GM12878 (cell line): ENCODE data around the gene PDIA3. TPM values are rescaled to one million over a fixed set of nuclear protein-coding genes. Genes with fewer than 3 reads are reported as not detected.

Source experiments
- CUX1 ChIP-seq: IDR thresholded peaks from 2 replicates; pipeline ENCODE4 v1.6.1; 2012; ENCODE audit warnings: improper control_type of control experiment, low read depth, low read length; ENCODE audit not compliant: insufficient replicate concordance
- JUNB ChIP-seq: IDR thresholded peaks from 2 replicates; pipeline ENCODE4 v1.6.1; 2016; ENCODE audit warnings: antibody characterized with exemption, mild to moderate bottlenecking
- NFYB ChIP-seq: IDR thresholded peaks from 2 replicates; pipeline ENCODE4 v1.6.1; 2011; ENCODE audit warnings: low read depth, mild to moderate bottlenecking, low read length, improper control_type of control experiment, moderate library complexity; ENCODE audit not compliant: insufficient read depth
- PAX8 ChIP-seq: fragments of 450-650 bp; IDR thresholded peaks from 2 replicates; pipeline ENCODE4 v1.6.1; 2017; ENCODE audit warnings: mild to moderate bottlenecking, moderate library complexity
- RB1 ChIP-seq: fragments of 450-650 bp; formaldehyde crosslinking; IDR thresholded peaks from 2 replicates; pipeline ENCODE4 v1.6.1; 2017; ENCODE audit warnings: mild to moderate bottlenecking, borderline replicate concordance
- SIN3A ChIP-seq: IDR thresholded peaks from 2 replicates; pipeline ENCODE4 v1.6.1; 2012; ENCODE audit warnings: low read depth, low read length, improper control_type of control experiment
- SMARCA5 ChIP-seq: fragments of 450-650 bp; IDR thresholded peaks from 2 replicates; pipeline ENCODE4 v1.6.1; 2017; ENCODE audit warnings: mild to moderate bottlenecking
- SUZ12 ChIP-seq: fragments of 200-600 bp; sonication (generic); IDR thresholded peaks from one replicate; pipeline ENCODE4 v1.6.1; 2018; ENCODE audit warnings: antibody characterized with exemption, mild to moderate bottlenecking; ENCODE audit not compliant: unreplicated experiment
- TAF1 ChIP-seq: IDR thresholded peaks from 2 replicates; pipeline ENCODE4 v1.6.1; 2011; ENCODE audit warnings: mild to moderate bottlenecking, low read depth, low read length, borderline replicate concordance
- TCF12 ChIP-seq: IDR thresholded peaks from 2 replicates; pipeline ENCODE4 v1.6.1; 2011; ENCODE audit warnings: low read depth, mild to moderate bottlenecking, low read length
- ZNF274 ChIP-seq: IDR thresholded peaks from one replicate; pipeline ENCODE4 v1.8.0; 2011; ENCODE audit not compliant: insufficient read length, insufficient read depth
- ZNF384 ChIP-seq: IDR thresholded peaks from 2 replicates; pipeline ENCODE4 v1.6.1; 2012; ENCODE audit warnings: low read depth, mild to moderate bottlenecking, low read length, improper control_type of control experiment, borderline replicate concordance
- polyA plus RNA-seq, 11 experiments: library from polyadenylated mRNA; depleted of rRNA in 4 of 11; unstranded in 6 of 11; stranded (reverse) in 5 of 11; fragments of >200 nt; fragmentation: Nextera tagmentation in 4 of 11; fragmentation: Illumina TruSeq in 1 of 11; extraction: Ambion mirVana in 4 of 11; extraction: Trizol in 1 of 11; gene quantifications; 1 replicate in 1 of 11; 2 replicates in 10 of 11; pipeline versions ENCODE4 v1.2.1 to v1.2.3, GENCODE V29; 2011 to 2016; ENCODE audit warnings: inconsistent platforms in 2 of 11, missing spikeins in 2 of 11, low read depth in 1 of 11
- total RNA-seq, 4 experiments: library from RNA; depleted of rRNA in 3 of 4; stranded (reverse); fragments of >200 nt in 3 of 4; fragmentation: Illumina TruSeq in 1 of 4; extraction: Trizol in 1 of 4; gene quantifications; 2 replicates each; pipeline versions ENCODE4 v1.2.1 to v1.2.3, GENCODE V29; 2013 to 2021
- TF ChIP-seq, protein P1 (sequence below): fragments of 150-350 bp; IDR thresholded peaks from 2 replicates; pipeline ENCODE4 v1.6.1; 2016; ENCODE audit warnings: low read depth, low read length
- TF ChIP-seq, protein P2 (sequence below): fragments of 450-650 bp; formaldehyde crosslinking; IDR thresholded peaks from 2 replicates; pipeline ENCODE4 v1.4.0; 2022; ENCODE audit warnings: mild to moderate bottlenecking, moderate library complexity
- TF ChIP-seq, protein P3 (sequence below): fragments of 450-650 bp; IDR thresholded peaks from 2 replicates; pipeline ENCODE4 v1.6.1; 2018; ENCODE audit warnings: borderline replicate concordance, mild to moderate bottlenecking; ENCODE audit not compliant: partially characterized antibody

PDIA3 gene
- total and polyA plus RNA-seq, 10 of the 15 experiments (the other 5 are each of a cell fraction or from before 2014, with no cell fraction given): 18.2 to 716 (median 181) TPM

DNA sequence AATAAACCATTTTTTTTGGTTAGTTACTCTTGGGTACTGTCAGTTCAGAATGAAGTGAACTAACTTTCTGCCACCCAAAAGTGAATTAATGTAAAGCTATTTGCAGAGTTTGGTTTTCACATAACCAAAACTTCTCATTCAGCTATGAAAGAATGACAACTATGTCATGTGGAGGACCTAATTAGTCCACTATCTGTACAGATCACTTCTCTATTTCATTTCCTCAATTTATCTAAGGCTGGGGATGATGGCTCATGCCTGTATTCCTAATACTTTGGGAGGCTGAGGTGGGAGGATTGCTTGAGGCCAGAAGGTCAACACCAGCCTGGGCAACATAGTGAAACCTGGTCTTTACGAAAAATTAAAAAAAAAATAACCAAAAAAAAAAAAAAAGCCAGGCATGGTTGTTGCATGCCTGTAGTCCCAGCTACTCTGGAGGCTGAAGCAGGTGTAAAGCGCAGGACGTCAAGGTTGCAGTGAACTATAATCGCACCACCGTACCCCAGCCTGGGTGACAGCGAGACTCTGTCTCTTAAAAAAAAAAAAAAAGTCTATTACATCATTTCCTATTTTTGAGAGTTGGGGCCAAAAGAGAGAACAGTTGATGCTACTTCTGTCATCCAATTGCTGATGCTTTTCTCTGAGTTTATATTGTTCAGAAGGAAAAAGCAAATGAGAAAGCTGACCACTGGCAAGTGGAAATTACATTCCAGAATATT is 62.9 kb downstream of the PDIA3 start (continued):
- TF ChIP-seq, protein P1, sequence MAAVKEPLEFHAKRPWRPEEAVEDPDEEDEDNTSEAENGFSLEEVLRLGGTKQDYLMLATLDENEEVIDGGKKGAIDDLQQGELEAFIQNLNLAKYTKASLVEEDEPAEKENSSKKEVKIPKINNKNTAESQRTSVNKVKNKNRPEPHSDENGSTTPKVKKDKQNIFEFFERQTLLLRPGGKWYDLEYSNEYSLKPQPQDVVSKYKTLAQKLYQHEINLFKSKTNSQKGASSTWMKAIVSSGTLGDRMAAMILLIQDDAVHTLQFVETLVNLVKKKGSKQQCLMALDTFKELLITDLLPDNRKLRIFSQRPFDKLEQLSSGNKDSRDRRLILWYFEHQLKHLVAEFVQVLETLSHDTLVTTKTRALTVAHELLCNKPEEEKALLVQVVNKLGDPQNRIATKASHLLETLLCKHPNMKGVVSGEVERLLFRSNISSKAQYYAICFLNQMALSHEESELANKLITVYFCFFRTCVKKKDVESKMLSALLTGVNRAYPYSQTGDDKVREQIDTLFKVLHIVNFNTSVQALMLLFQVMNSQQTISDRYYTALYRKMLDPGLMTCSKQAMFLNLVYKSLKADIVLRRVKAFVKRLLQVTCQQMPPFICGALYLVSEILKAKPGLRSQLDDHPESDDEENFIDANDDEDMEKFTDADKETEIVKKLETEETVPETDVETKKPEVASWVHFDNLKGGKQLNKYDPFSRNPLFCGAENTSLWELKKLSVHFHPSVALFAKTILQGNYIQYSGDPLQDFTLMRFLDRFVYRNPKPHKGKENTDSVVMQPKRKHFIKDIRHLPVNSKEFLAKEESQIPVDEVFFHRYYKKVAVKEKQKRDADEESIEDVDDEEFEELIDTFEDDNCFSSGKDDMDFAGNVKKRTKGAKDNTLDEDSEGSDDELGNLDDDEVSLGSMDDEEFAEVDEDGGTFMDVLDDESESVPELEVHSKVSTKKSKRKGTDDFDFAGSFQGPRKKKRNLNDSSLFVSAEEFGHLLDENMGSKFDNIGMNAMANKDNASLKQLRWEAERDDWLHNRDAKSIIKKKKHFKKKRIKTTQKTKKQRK: no peak
- TF ChIP-seq RB1 (no peak), NFYB (no peak), TCF12 (no peak), JUNB (peak; percentile 49; the same call in 1 of the 2 replicates), ZNF274 (no peak), SMARCA5 (no peak), TAF1 (no peak), SIN3A (no peak), PAX8 (no peak), CUX1 (no peak), SUZ12 (no peak), ZNF384 (peak; percentile 93)
- TF ChIP-seq, protein P2, sequence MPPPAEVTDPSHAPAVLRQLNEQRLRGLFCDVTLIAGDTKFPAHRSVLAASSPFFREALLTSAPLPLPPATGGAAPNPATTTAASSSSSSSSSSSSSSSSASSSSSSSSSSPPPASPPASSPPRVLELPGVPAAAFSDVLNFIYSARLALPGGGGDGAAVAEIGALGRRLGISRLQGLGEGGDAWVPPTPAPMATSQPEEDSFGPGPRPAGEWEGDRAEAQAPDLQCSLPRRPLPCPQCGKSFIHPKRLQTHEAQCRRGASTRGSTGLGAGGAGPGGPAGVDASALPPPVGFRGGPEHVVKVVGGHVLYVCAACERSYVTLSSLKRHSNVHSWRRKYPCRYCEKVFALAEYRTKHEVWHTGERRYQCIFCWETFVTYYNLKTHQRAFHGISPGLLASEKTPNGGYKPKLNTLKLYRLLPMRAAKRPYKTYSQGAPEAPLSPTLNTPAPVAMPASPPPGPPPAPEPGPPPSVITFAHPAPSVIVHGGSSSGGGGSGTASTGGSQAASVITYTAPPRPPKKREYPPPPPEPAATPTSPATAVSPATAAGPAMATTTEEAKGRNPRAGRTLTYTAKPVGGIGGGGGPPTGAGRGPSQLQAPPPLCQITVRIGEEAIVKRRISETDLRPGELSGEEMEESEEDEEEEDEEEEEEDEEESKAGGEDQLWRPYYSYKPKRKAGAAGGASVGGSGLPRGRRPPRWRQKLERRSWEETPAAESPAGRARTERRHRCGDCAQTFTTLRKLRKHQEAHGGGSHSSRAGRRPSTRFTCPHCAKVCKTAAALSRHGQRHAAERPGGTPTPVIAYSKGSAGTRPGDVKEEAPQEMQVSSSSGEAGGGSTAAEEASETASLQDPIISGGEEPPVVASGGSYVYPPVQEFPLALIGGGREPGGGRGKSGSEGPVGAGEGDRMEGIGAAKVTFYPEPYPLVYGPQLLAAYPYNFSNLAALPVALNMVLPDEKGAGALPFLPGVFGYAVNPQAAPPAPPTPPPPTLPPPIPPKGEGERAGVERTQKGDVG (CRISPR knock-in tag): no peak
- TF ChIP-seq, protein P3, sequence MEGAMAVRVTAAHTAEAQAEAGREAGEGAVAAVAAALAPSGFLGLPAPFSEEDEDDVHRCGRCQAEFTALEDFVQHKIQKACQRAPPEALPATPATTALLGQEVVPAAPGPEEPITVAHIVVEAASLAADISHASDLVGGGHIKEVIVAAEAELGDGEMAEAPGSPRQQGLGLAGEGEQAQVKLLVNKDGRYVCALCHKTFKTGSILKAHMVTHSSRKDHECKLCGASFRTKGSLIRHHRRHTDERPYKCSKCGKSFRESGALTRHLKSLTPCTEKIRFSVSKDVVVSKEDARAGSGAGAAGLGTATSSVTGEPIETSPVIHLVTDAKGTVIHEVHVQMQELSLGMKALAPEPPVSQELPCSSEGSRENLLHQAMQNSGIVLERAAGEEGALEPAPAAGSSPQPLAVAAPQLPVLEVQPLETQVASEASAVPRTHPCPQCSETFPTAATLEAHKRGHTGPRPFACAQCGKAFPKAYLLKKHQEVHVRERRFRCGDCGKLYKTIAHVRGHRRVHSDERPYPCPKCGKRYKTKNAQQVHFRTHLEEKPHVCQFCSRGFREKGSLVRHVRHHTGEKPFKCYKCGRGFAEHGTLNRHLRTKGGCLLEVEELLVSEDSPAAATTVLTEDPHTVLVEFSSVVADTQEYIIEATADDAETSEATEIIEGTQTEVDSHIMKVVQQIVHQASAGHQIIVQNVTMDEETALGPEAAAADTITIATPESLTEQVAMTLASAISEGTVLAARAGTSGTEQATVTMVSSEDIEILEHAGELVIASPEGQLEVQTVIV: no peak
